Measurements from ENCODE around the gene ARFGEF2. TPM values are rescaled to one million over a fixed set of nuclear protein-coding genes. Genes with fewer than 3 reads are reported as not detected.

ARFGEF2 gene
- total and polyA plus RNA-seq, 7 donors, result 11.4 to 28.2 (median 23.8) TPM

DNA sequence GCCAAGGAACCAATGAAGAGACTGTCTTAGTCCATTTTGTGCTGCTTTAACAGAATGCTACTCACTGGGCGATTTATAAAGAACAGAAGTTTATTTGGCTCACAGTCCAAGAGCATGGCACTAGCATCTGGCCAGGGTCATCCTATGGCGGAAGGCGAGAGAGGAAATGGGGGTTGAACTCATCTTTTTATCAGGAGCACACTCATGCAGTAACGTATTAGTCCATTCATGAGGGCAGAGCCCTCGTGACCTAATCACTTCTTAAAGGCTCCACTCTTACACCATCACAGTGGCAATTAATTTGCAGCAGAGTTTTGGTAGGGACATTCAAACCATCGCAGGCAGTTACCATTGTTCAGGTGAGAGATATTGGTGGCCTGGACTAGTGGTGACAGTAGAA lies 8.5 kb downstream of the ARFGEF2 start:
- Histone ChIP-seq H3K36me3 (no peaks in the 10 kb centered on the region), H3K4me1 (peaks cover 0 to 43% (median 38%) of the 10 kb centered on the region in 4 donors), H3K27ac (peak overlapping the region; percentile 63 to 81 (median 68)), H3K27me3 (no peaks in the 10 kb centered on the region), H3K9me3 (no peaks in the 10 kb centered on the region), H3K4me3 (no peak overlapping the region)
- no peak for DNase-seq
- no peak for TF ChIP-seq POLR2A (IDR thresholded peaks at IDR 0.05)
- TF ChIP-seq EP300 (IDR thresholded peaks at IDR 0.05), result no peak
- TF ChIP-seq POLR2AphosphoS5 (IDR thresholded peaks at IDR 0.05), result no peak
- TF ChIP-seq, protein P1, sequence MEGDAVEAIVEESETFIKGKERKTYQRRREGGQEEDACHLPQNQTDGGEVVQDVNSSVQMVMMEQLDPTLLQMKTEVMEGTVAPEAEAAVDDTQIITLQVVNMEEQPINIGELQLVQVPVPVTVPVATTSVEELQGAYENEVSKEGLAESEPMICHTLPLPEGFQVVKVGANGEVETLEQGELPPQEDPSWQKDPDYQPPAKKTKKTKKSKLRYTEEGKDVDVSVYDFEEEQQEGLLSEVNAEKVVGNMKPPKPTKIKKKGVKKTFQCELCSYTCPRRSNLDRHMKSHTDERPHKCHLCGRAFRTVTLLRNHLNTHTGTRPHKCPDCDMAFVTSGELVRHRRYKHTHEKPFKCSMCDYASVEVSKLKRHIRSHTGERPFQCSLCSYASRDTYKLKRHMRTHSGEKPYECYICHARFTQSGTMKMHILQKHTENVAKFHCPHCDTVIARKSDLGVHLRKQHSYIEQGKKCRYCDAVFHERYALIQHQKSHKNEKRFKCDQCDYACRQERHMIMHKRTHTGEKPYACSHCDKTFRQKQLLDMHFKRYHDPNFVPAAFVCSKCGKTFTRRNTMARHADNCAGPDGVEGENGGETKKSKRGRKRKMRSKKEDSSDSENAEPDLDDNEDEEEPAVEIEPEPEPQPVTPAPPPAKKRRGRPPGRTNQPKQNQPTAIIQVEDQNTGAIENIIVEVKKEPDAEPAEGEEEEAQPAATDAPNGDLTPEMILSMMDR (IDR thresholded peaks at IDR 0.05), result no peak
- intact Hi-C loops (cut with DNase I), result no loop called here
- WGBS, 2 donors, result 83 to 92% methylated on average over 6 of the region's 6 CpGs

DNA sequence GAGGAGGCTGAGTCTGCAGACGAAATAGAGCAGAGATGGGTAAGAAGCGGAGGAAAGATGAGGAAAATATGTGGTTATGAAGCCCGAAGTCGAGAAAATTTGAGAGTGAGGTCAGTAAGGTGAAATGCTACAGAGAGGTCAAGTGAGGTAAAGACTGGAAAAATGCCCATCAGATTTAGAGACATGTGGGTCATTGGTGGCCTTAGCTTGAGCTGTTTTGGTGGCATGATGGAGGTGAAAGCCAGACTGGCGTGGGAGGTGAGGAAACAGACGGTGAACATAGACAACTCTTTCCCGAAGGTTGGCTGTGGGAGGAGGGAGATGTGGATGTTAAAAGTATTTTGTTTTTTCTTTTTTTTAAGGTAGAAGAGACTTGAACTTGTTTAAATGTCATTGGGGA lies 9.4 kb downstream of the ARFGEF2 start:
- H3K36me3 ChIP-seq, result no peaks in the 10 kb centered on the region
- H3K27me3 ChIP-seq, result no peaks in the 10 kb centered on the region
- no peak for DNase-seq
- H3K27ac ChIP-seq, result peak overlapping the region in 2 of 4 donors; percentile 13 to 81
- H3K4me1 ChIP-seq, result peaks cover 0 to 43% (median 38%) of the 10 kb centered on the region in 4 donors
- WGBS, 2 donors, result 89 to 92% methylated on average over 7 of the region's 7 CpGs
- TF ChIP-seq POLR2A (IDR thresholded peaks at IDR 0.05) (no peak), EP300 (IDR thresholded peaks at IDR 0.05) (no peak), POLR2AphosphoS5 (IDR thresholded peaks at IDR 0.05) (no peak)
- TF ChIP-seq, protein P1 (IDR thresholded peaks at IDR 0.05), result no peak
- intact Hi-C loops (cut with DNase I), result no loop called here
- H3K4me3 ChIP-seq, result no peak overlapping the region
- H3K9me3 ChIP-seq, result no peaks in the 10 kb centered on the region

DNA sequence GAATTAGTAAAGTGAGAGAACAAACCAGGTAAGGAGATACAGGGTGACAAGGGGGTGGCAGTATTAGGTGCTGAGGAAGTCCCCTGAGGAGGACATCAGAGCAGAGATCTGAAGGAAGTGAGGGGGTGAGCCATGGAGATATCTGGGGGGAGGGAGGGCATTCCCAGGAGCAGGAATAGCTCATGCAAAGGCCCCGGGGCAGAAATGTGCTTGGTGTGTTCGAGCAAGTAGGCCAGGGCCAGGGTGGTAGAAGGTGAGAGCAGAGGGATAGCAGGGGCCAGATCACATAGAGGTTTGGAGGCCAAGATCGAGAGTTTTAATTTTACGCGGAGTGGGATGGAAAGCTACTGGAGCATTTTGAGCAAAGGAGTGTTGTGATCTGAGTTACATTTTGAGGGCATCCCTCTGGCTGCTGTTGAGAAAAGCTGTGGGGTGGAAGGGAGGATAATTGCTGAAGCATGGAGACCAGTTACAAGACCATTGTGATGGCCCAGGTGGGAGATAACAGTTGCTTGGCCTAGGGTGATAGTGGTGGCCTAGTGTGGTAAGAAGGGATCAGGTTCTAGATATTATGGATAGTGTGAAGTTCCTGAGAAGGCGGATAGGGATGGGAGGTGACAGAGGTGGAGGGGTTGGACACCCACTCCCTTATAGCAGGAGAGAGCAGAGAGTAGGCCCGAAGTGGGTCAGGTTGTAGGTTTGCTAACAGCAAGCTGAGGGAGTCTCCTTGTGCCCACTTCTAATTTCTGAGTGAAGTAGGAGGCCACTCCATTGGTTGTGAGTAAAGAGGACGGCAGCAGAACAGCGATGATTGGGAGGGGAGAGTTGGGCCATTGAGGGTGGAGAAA lies 10.2 kb downstream of the ARFGEF2 start:
- WGBS, 2 donors, result 92 to 96% methylated on average over 9 of the region's 9 CpGs
- H3K27ac ChIP-seq, result no peak overlapping the region

DNA sequence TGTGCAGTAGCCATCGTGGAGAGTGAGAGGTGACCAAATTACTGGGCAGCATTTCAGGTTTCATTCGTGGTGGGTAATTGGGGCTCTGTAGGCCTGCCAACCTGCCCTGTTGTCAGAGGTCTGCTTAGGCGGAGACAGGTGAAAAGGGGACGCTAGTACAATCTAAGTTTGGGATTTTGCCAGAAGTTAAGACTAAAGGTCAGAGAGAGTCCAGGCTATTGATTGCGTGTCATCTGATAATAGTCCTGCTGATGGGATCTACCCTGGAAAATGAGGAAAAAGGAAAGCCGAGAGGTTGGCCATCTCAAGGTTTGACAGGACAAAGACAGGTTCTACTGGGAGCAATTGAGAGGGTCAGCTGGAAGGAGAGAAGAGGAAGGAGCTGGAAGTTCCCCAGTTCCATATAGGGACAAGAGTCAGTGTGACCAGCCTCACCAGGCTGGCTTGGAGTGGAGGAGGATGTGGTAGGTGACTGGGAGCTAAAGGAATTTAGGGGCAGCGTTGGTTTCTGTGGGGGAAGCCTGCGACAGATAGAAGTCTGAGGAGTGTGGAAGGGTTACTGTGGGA lies 10.9 kb downstream of the ARFGEF2 start:
- Histone ChIP-seq H3K9me3 (no peaks in the 10 kb centered on the region), H3K27ac (no peak overlapping the region), H3K36me3 (no peaks in the 10 kb centered on the region), H3K4me3 (no peak overlapping the region), H3K4me1 (peaks cover 0 to 42% (median 36%) of the 10 kb centered on the region in 4 donors), H3K27me3 (no peaks in the 10 kb centered on the region)
- intact Hi-C loops (cut with DNase I), result no loop called here
- no peak for DNase-seq
- TF ChIP-seq, protein P1 (IDR thresholded peaks at IDR 0.05), result no peak
- TF ChIP-seq POLR2AphosphoS5 (IDR thresholded peaks at IDR 0.05) (no peak), POLR2A (IDR thresholded peaks at IDR 0.05) (no peak)
- 16 to 67% methylated on average over 8 of the region's 8 CpGs for WGBS, 2 donors

More for the DNA sequence above, 10.2 kb downstream of the ARFGEF2 start:
- no peaks in the 10 kb centered on the region for H3K36me3 ChIP-seq
- H3K9me3 ChIP-seq, result no peaks in the 10 kb centered on the region
- intact Hi-C loops (cut with DNase I), result no loop called here
- no peak overlapping the region for H3K4me3 ChIP-seq
- H3K27me3 ChIP-seq, result no peaks in the 10 kb centered on the region
- peaks cover 0 to 43% (median 38%) of the 10 kb centered on the region in 4 donors for H3K4me1 ChIP-seq
- no peak for DNase-seq
- no peak for TF ChIP-seq EP300 (IDR thresholded peaks at IDR 0.05)
- TF ChIP-seq, protein P1 (IDR thresholded peaks at IDR 0.05), result no peak
- TF ChIP-seq POLR2A (IDR thresholded peaks at IDR 0.05), result no peak
- no peak for TF ChIP-seq POLR2AphosphoS5 (IDR thresholded peaks at IDR 0.05)
